ENCODE measurements around the gene SLC17A2.

DNA sequence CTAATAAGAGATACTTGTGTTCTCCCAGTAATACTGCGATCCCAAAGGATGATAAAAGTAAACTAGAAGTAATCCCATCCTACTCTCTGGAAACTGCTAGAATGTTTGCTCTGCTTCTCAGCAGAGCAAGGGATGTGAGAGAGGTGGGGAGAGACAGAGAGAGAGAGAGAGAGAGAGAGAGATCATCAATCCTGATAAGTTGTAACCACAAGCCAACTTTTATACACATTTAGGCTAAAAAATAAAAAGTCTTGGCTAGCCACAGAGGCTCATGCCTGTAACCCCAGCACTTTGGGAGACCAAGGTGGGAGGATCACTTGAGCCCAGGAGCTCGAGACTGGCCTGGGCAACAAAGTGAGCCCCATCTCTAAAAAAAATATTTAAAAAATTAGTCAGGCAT is 16.1 kb upstream of the SLC17A2 start:
- TF ChIP-seq, protein P1, sequence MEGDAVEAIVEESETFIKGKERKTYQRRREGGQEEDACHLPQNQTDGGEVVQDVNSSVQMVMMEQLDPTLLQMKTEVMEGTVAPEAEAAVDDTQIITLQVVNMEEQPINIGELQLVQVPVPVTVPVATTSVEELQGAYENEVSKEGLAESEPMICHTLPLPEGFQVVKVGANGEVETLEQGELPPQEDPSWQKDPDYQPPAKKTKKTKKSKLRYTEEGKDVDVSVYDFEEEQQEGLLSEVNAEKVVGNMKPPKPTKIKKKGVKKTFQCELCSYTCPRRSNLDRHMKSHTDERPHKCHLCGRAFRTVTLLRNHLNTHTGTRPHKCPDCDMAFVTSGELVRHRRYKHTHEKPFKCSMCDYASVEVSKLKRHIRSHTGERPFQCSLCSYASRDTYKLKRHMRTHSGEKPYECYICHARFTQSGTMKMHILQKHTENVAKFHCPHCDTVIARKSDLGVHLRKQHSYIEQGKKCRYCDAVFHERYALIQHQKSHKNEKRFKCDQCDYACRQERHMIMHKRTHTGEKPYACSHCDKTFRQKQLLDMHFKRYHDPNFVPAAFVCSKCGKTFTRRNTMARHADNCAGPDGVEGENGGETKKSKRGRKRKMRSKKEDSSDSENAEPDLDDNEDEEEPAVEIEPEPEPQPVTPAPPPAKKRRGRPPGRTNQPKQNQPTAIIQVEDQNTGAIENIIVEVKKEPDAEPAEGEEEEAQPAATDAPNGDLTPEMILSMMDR (conservative IDR thresholded peaks at IDR 0.05; ENCODE audit: low read depth, low read length) = no peak
- TF ChIP-seq MXI1 (IDR thresholded peaks at IDR 0.05; ENCODE audit: borderline replicate concordance, low read depth, low read length) (no peak), POLR2A (IDR thresholded peaks at IDR 0.05; ENCODE audit: low read depth, low read length) (no peak), CEBPB (IDR thresholded peaks at IDR 0.05; ENCODE audit: low read depth, low read length) (no peak), CHD1 (IDR thresholded peaks at IDR 0.05; ENCODE audit: low read depth, low read length) (no peak), FOS (IDR thresholded peaks at IDR 0.05; ENCODE audit: low read depth, low read length) (no peak), RAD21 (IDR thresholded peaks at IDR 0.05; ENCODE audit: low read length) (no peak), NFE2L2 (IDR thresholded peaks at IDR 0.05; ENCODE audit: low read depth, low read length) (no peak)
- TF ChIP-seq, protein P2, sequence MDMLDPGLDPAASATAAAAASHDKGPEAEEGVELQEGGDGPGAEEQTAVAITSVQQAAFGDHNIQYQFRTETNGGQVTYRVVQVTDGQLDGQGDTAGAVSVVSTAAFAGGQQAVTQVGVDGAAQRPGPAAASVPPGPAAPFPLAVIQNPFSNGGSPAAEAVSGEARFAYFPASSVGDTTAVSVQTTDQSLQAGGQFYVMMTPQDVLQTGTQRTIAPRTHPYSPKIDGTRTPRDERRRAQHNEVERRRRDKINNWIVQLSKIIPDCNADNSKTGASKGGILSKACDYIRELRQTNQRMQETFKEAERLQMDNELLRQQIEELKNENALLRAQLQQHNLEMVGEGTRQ (IDR thresholded peaks at IDR 0.05; ENCODE audit: low read depth, low read length) = no peak
- TF ChIP-seq, protein P3, sequence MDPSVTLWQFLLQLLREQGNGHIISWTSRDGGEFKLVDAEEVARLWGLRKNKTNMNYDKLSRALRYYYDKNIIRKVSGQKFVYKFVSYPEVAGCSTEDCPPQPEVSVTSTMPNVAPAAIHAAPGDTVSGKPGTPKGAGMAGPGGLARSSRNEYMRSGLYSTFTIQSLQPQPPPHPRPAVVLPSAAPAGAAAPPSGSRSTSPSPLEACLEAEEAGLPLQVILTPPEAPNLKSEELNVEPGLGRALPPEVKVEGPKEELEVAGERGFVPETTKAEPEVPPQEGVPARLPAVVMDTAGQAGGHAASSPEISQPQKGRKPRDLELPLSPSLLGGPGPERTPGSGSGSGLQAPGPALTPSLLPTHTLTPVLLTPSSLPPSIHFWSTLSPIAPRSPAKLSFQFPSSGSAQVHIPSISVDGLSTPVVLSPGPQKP (IDR thresholded peaks at IDR 0.05; ENCODE audit: borderline replicate concordance, low read depth, low read length) = no peak

Data from IMR-90 (cell line).